Esophagus (tissue), 2 donors: ENCODE data around the gene ATP2C1. TPM values are rescaled to one million over a fixed set of nuclear protein-coding genes. Genes with fewer than 3 reads are reported as not detected.

Experiments used
- H3K27ac ChIP-seq, 2 donors: one replicate each; pipeline ENCODE4 v1.5.1; 2013; ENCODE audit warnings: low read depth in 2 of 2, mild to moderate bottlenecking in 2 of 2, inconsistent platforms in 1 of 2, low read length in 1 of 2, moderate library complexity in 1 of 2
- H3K27me3 ChIP-seq, 2 donors: one replicate each; pipeline ENCODE4 v1.6.1; 2013; ENCODE audit warnings: low read length in 2 of 2, control low read depth in 1 of 2, mild to moderate bottlenecking in 1 of 2; ENCODE audit not compliant: insufficient read depth in 2 of 2, control insufficient read depth in 1 of 2
- H3K36me3 ChIP-seq, 2 donors: one replicate each; pipeline ENCODE4 v1.6.1; 2013; ENCODE audit warnings: low read length in 1 of 2; ENCODE audit not compliant: control insufficient read depth in 2 of 2, insufficient read depth in 2 of 2
- H3K4me1 ChIP-seq, 2 donors: one replicate each; pipeline ENCODE4 v1.6.1; 2013; ENCODE audit warnings: low read length in 1 of 2; ENCODE audit not compliant: control insufficient read depth in 2 of 2, insufficient read depth in 2 of 2
- H3K4me3 ChIP-seq, 2 donors: one replicate each; pipeline ENCODE4 v1.5.1; 2013; ENCODE audit warnings: low read length in 2 of 2, mild to moderate bottlenecking in 2 of 2, low read depth in 1 of 2, moderate library complexity in 1 of 2
- H3K9me3 ChIP-seq, 2 donors: one replicate each; pipeline ENCODE4 v1.6.1; 2013; ENCODE audit warnings: mild to moderate bottlenecking in 2 of 2, low read depth in 1 of 2, low read length in 1 of 2, moderate library complexity in 1 of 2; ENCODE audit not compliant: control insufficient read depth in 2 of 2, insufficient read depth in 1 of 2
- WGBS, 2 donors: extraction: QIAGEN DNeasy Blood & Tissue Kit; methylation state at CpG; one replicate each; pipeline ENCODE4 v1.1.7; 2013; 5-methylcytosine and 5-hydroxymethylcytosine counted together
- polyA plus RNA-seq, 2 donors: library from polyadenylated mRNA; stranded (reverse); fragments of 200-250 nt; gene quantifications; one replicate each; pipeline ENCODE4 v1.2.3, GENCODE V29; 2013
- donor health status: healthy with polysubstance abuse.
- donor health status: Bipolar disorder and iron deficiency.

ATP2C1 gene
- polyA plus RNA-seq, 2 donors, result 19.9 to 23.0 TPM

- H3K4me1 ChIP-seq, result no peaks in the 10 kb centered on the region
- no peaks in the 10 kb centered on the region for H3K9me3 ChIP-seq
- WGBS, 2 donors, result 83 to 89% methylated on average over 3 of the region's 3 CpGs
- H3K27ac ChIP-seq, result no peak overlapping the region
- peaks cover 0 to 1% of the 10 kb centered on the region in 2 donors for H3K36me3 ChIP-seq
- H3K27me3 ChIP-seq, result no peaks in the 10 kb centered on the region
- H3K4me3 ChIP-seq, result no peak overlapping the region
Measured at GRCh38 chr3:131018970-131019369, 125.1 kb downstream of the ATP2C1 start.

- Histone ChIP-seq H3K4me3 (no peak overlapping the region), H3K27me3 (no peaks in the 10 kb centered on the region), H3K9me3 (no peaks in the 10 kb centered on the region), H3K27ac (no peak overlapping the region), H3K4me1 (no peaks in the 10 kb centered on the region), H3K36me3 (no peaks in the 10 kb centered on the region)
- WGBS, 2 donors, result 78 to 80% methylated on average over 5 of the region's 5 CpGs
Measured at GRCh38 chr3:131020122-131020693, 126.3 kb downstream of the ATP2C1 start.

DNA sequence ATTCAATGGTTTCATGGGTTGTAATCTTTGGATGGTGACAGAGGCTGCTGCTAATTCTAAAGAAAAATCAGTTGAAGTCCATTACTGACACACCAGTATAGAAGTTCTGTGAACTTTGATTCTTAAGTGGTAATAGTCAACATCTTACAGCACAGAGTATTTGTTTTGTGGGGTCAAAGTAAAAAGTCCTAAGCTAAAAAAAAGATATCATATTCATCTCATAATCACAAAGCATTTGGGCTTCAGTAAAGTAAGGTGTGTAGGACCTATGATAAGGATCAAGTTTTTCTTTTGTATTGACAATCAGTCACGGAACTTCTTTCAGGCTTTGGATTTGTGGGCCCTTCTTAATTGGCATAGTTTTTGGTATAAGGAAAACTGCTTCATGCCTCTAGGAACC is 131.7 kb downstream of the ATP2C1 start:
- Histone ChIP-seq H3K36me3 (no peaks in the 10 kb centered on the region), H3K27ac (no peak overlapping the region), H3K27me3 (no peaks in the 10 kb centered on the region), H3K4me3 (peak overlapping the region in 1 of 2 donors; percentile 94), H3K4me1 (peaks cover 0 to 3% of the 10 kb centered on the region in 2 donors), H3K9me3 (no peaks in the 10 kb centered on the region)
- 52 to 89% methylated on average over 1 of the region's 1 CpG for WGBS, 2 donors

DNA sequence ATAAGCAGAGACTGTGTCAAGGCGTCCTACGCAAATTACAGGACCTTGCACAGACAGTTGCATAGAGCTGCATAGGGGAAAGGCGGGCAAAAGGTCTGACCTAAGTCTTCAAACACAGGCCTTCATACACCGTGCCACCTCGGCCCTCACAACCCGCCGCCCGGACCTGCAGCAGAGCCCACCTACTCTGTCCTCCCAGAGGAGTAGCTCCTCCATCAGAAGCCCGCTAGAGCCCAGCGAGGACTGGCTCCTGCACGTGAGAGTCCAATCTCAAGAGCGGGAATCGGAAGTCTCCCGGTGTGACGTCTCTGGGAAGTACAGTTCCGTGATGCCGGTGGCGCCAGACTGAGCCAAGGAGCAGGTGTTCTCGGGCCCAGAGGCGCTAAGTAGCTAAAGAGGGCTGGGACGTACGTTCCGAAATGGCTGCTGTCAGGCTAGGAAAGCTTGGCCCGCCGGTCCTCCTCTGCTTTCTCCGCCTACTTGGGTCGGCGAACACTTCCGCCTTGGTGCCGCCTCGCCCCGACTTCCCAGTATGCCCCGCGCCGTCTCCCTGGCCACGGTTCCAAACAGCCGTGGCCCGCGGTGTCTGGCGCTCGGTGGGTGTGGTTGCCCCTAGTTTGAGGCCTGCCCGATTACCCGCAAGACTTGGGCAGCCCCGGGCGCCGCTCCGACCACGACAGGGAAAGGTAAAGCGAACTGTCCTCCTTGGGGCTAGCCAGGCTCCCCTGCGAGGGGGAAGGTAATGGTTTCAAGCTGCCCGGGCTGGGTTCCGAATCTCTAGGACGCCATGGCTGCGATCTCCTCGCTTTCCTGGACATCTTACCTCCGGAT is 132.7 kb downstream of the ATP2C1 start, which contains the start of the genes ASTE1 and NEK11:
ASTE1 (minus strand) TSS at position 505 of the 831 bp plus-strand sequence. CDS start 1,519 bp downstream, outside the sequence.
NEK11 (plus strand) TSS at position 557 of the 831 bp plus-strand sequence. CDS start 2,832 bp downstream, outside the sequence.
- 0 to 1% methylated on average over 56 of the region's 56 CpGs for WGBS, 2 donors
- H3K27me3 ChIP-seq, result no peaks in the 10 kb centered on the region
- H3K27ac ChIP-seq, result peak within 1 kb of the TSS; percentile 92 to 99
- peaks cover 0 to 3% of the 10 kb centered on the region in 2 donors for H3K4me1 ChIP-seq
- no peaks in the 10 kb centered on the region for H3K9me3 ChIP-seq
- no peaks in the 10 kb centered on the region for H3K36me3 ChIP-seq
- peak within 1 kb of the TSS; percentile 76 to 94 for H3K4me3 ChIP-seq

DNA sequence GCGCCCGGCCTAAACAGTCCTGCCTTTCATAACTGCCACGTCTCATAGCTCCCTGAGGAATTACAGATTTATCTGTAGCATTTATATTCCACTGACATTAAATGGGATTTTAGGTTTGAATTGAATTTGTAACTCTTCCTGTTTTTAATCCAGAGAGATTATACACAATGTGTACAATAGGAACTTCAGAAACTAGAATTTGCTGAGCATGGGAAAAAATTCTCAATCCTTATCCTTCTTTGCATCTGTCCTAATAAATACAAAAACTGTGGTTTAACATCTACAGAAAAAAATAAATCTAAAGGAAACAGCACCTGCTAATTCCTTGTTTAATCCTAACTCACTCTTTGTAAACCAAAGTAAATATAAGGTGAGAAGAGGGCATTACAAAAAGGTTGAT is 135.0 kb downstream of the ATP2C1 start:
- Histone ChIP-seq H3K27me3 (no peaks in the 10 kb centered on the region), H3K27ac (no peak overlapping the region), H3K36me3 (no peaks in the 10 kb centered on the region), H3K9me3 (no peaks in the 10 kb centered on the region), H3K4me1 (peaks cover 0 to 3% of the 10 kb centered on the region in 2 donors), H3K4me3 (no peak overlapping the region)
- WGBS, 2 donors, result 86 to 87% methylated on average over 3 of the region's 3 CpGs

GRCh38 chr3:131031660-131032059 is 137.8 kb downstream of the ATP2C1 start:
- no peak overlapping the region for H3K4me3 ChIP-seq
- 55 to 80% methylated on average over 3 of the region's 3 CpGs for WGBS, 2 donors
- H3K9me3 ChIP-seq, result no peaks in the 10 kb centered on the region
- H3K27ac ChIP-seq, result no peak overlapping the region
- no peaks in the 10 kb centered on the region for H3K27me3 ChIP-seq
- no peaks in the 10 kb centered on the region for H3K36me3 ChIP-seq
- H3K4me1 ChIP-seq, result no peaks in the 10 kb centered on the region

DNA sequence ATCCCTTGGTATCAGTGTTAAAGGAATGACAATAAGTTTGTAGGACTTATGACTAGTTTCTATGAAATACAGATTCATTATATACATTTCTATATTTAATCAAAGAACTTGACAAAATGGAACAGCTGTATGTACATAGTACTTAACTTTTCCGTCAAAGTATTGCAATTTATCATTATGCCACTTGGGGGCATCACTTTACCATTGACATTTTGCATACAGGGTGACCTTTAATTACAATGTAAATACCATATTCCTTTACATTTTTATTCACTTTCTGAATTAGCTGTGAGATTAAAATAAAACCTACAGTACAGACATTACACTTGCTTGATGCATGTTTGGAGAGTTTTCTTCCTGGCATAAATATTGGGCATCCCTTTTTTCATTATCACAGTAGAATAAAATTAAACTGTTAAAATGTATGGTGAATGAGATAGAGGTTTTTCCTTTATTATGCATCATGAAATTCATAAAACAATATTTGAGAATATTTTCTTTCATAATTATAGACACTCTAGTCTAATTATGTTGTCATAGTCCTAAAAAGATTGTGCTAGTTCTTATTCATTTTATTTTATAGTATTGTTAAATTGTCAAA is 139.7 kb downstream of the ATP2C1 start:
- no peaks in the 10 kb centered on the region for H3K27me3 ChIP-seq
- no peaks in the 10 kb centered on the region for H3K4me1 ChIP-seq
- H3K27ac ChIP-seq, result no peak overlapping the region
- H3K4me3 ChIP-seq, result no peak overlapping the region
- no peaks in the 10 kb centered on the region for H3K36me3 ChIP-seq
- 18 to 21% methylated on average over 1 of the region's 1 CpG for WGBS, 2 donors
- no peaks in the 10 kb centered on the region for H3K9me3 ChIP-seq

DNA sequence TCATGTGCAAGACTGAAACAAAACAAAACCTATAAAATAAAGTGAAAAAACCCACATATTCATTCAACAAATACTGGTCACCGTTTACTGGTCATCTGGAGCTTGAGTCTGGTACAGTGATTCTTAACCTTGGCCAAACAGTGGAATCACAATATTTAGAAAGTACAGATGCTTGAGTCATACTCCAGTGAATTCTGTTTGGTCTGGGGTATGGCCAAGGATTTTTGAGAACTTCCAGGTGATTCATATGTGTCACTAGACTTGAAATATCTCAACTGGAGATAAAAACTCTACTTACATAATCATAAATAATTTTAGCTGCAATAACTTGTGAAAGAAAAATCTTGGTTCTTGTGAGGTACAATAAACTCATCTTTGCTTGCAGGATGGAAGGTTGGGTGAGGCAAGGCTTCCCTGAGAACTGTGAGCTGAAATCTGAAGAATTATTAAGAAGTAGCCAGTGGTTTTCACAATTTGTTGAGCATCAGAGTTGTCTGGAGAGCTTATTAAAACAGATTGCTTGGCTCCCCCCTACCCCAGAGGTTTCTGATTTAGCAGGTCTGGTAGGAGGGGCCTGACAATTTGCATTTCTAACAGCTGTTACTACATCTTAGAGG is 142.4 kb downstream of the ATP2C1 start:
- WGBS, 2 donors, result 54 to 77% methylated on average over 1 of the region's 1 CpG
- Histone ChIP-seq H3K4me3 (no peak overlapping the region), H3K4me1 (no peaks in the 10 kb centered on the region), H3K27me3 (no peaks in the 10 kb centered on the region), H3K27ac (no peak overlapping the region), H3K36me3 (no peaks in the 10 kb centered on the region), H3K9me3 (no peaks in the 10 kb centered on the region)

DNA sequence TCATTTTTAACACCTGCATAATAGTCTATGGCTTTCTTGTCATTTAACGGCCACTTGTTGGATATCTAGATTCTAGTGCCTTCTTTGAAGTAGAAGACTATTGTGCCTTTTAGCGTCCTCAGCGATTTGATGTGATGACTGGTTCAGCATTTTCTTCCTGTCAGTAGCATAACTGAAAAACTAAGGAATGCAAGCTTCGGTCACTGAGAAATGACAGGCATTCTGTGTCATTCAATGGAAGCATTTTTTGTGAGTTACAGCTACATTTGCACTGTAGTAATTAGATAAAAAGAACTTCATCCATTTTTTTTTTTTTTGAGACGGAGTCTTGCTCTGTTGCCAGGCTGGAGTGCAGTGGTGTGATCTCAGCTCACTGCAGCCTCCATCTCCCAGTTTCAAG is 143.1 kb downstream of the ATP2C1 start:
- Histone ChIP-seq H3K4me3 (no peak overlapping the region), H3K36me3 (no peaks in the 10 kb centered on the region), H3K27ac (no peak overlapping the region), H3K9me3 (no peaks in the 10 kb centered on the region), H3K27me3 (no peaks in the 10 kb centered on the region), H3K4me1 (no peaks in the 10 kb centered on the region)
- WGBS, 2 donors, result 94 to 99% methylated on average over 5 of the region's 5 CpGs
